Calu3 (cell line): ENCODE data around the gene MAP6. TPM values are rescaled to one million over a fixed set of nuclear protein-coding genes. Genes with fewer than 3 reads are reported as not detected.
A peak's percentile ranks its signal among the peaks of the same experiment; 100 is the strongest.

Source experiments
- BruUV-seq: library from RNA; stranded (reverse); fragments of 400-500 nt; replicated peaks from 2 replicates; lab custom pipeline; 2021; lab: Mats Ljungman, UMichigan
- CTCF ChIA-PET: fragments of 300-600 bp; sonication (Branson Sonifier 250); formaldehyde crosslinking; loops from one replicate; lab custom pipeline; 2022; ENCODE audit warnings: antibody characterized with exemption; lab: Charles Lee
- DNase-seq: peaks from one replicate; pipeline ENCODE4 v3.0.0; 2022
- H3K27ac Mint-ChIP-seq: one replicate; pipeline ENCODE4 v1.8.0; 2022; ENCODE audit warnings: mixed read lengths; ENCODE audit not compliant: unreplicated experiment
- H3K27me3 Mint-ChIP-seq: one replicate; pipeline ENCODE4 v1.8.0; 2022; ENCODE audit warnings: mixed read lengths; ENCODE audit not compliant: unreplicated experiment
- H3K36me3 Mint-ChIP-seq: one replicate; pipeline ENCODE4 v1.8.0; 2022; ENCODE audit warnings: mild to moderate bottlenecking, moderate library complexity, mixed read lengths; ENCODE audit not compliant: insufficient read depth, unreplicated experiment
- H3K4me1 Mint-ChIP-seq: one replicate; pipeline ENCODE4 v1.8.0; 2022; ENCODE audit warnings: mild to moderate bottlenecking, low read depth, mixed read lengths; ENCODE audit not compliant: unreplicated experiment
- H3K4me3 Mint-ChIP-seq: one replicate; pipeline ENCODE4 v1.8.0; 2022; ENCODE audit warnings: mild to moderate bottlenecking, low read depth, moderate library complexity, mixed read lengths; ENCODE audit not compliant: unreplicated experiment
- H3K9me3 Mint-ChIP-seq: one replicate; pipeline ENCODE4 v1.8.0; 2022; ENCODE audit warnings: low read depth, mixed read lengths; ENCODE audit not compliant: unreplicated experiment
- CTCF ChIP-seq: fragments of 200-600 bp; IDR thresholded peaks from one replicate; pipeline ENCODE4 v1.8.0; 2022; ENCODE audit warnings: antibody characterized with exemption; ENCODE audit not compliant: unreplicated experiment
- intact Hi-C: fragments of 100-400 bp; cut with micrococcal nuclease; formaldehyde crosslinking; loops from one replicate; pipeline ENCODE4 v1.10.0; 2022; ENCODE audit not compliant: unreplicated experiment
- total RNA-seq: library from RNA; stranded (reverse); gene quantifications from 2 replicates; pipeline ENCODE4 v1.2.3, GENCODE V29; 2022

MAP6 gene
- total RNA-seq, 1 experiment from 2014 or later = not detected

- Mint-ChIP-seq H3K4me1 (no peaks in the 10 kb centered on the region), H3K27me3 (peaks cover 35% of the 10 kb centered on the region), H3K9me3 (no peaks in the 10 kb centered on the region), H3K27ac (no peak overlapping the region), H3K36me3 (no peaks in the 10 kb centered on the region), H3K4me3 (no peak overlapping the region)
- intact Hi-C loops = loop anchor here (5.0 kb wide), 2 partner anchors 160 to 320 kb away; no protein-coding TSS in a partner anchor
- TF ChIP-seq CTCF = peak; percentile 84
- CTCF ChIA-PET = interaction anchor here (1.2 kb wide), 1 partner anchor 221 kb away, joined by 3 read pairs; the partner anchor contains the start of gene DGAT2
- peak; percentile 68 for DNase-seq
- BruUV-seq = no TSS peak
Measured at GRCh38 chr11:75547617-75548058, 121.2 kb downstream of the MAP6 start.

DNA sequence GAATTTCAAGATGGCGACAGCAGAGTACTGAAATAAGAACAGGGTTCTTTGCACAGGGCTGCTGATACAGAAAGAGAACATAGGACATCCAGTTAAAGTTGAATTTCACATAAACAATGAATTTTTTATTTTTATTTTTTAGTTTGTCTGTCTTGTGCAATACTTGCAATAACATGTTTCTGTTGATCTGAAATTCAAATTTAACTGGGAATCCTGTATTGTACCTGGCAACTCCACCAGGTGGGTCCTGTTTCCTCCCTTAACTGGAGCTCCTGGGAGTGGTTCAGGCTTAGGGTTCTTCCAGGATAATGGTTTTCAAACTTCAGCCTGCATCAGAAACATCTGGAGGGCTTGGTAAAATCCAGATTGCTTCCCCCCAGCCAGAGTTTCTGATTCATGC, 121.7 kb downstream of the MAP6 start:
- intact Hi-C loops = loop anchor here (5.0 kb wide), 2 partner anchors 160 to 320 kb away; no protein-coding TSS in a partner anchor
- Mint-ChIP-seq H3K4me1 (no peaks in the 10 kb centered on the region), H3K27ac (no peak overlapping the region), H3K36me3 (no peaks in the 10 kb centered on the region), H3K9me3 (no peaks in the 10 kb centered on the region), H3K4me3 (no peak overlapping the region), H3K27me3 (peaks cover 35% of the 10 kb centered on the region)
- TF ChIP-seq CTCF = no peak
- DNase-seq = no peak
- no TSS peak for BruUV-seq
- CTCF ChIA-PET = interaction anchor here (1.0 kb wide), 1 partner anchor 15 kb away, joined by 3 read pairs; no protein-coding TSS in a partner anchor

DNA sequence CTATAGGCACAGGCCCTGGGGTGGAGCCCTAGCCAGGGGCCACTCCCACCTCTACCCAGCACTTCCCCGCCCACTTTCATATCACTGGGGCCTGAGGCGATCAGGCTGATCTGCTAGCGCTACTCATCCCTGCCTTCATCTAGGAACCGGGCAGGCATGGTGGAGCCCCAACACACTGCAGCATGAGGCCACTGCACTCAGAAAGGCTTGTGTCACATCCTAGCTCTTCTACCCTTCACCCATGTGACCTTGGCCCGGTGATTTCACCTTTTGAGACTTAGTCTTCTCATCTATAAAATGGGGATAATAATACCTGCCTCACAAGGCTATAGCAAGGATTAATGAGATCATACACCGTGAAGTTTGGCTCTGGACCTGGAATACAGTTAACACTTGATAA, 125.0 kb downstream of the MAP6 start:
- H3K4me1 Mint-ChIP-seq = peaks cover under 1% of the 10 kb centered on the region
- no peaks in the 10 kb centered on the region for H3K9me3 Mint-ChIP-seq
- intact Hi-C loops = no loop called here
- CTCF ChIA-PET = no interaction called here
- peaks cover 24% of the 10 kb centered on the region for H3K27me3 Mint-ChIP-seq
- H3K36me3 Mint-ChIP-seq = no peaks in the 10 kb centered on the region
- H3K4me3 Mint-ChIP-seq = no peak overlapping the region
- no peak overlapping the region for H3K27ac Mint-ChIP-seq
- no peak for DNase-seq
- no peak for TF ChIP-seq CTCF
- BruUV-seq = no TSS peak

DNA sequence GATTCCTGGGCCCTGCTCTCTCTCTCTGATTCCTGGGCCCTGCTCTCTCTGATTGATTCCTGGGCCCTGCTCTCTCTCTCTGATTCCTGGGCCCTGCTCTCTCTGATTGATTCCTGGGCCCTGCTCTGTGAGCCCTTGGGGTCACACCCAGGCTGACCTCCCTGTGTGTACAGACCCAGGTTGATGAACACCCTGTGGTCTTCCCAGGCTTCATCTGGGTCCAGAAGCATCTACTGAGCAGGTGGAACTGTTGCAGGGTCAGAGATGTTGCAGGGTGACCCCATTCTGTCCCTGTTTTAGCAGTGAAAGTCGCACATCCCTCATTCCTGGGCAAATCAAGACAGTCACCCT, 126.8 kb downstream of the MAP6 start:
- no TSS peak for BruUV-seq
- Mint-ChIP-seq H3K9me3 (no peaks in the 10 kb centered on the region), H3K4me1 (peaks cover 17% of the 10 kb centered on the region), H3K36me3 (no peaks in the 10 kb centered on the region), H3K4me3 (no peak overlapping the region), H3K27ac (no peak overlapping the region), H3K27me3 (peaks cover 14% of the 10 kb centered on the region)
- CTCF ChIA-PET = no interaction called here
- DNase-seq = no peak
- intact Hi-C loops = no loop called here
- no peak for TF ChIP-seq CTCF
